Frontal cortex (tissue), 4 donors: ENCODE measurements around the gene CBLN3. TPM values are rescaled to one million over a fixed set of nuclear protein-coding genes. Genes with fewer than 3 reads are reported as not detected.
"Not testable (repeated sequence)": the region's sequence is repeated elsewhere in the genome, so short reads cannot be mapped to it uniquely, and the experiment has no call there.

Experiments used
- DNase-seq, 2 donors: peaks; one replicate each; pipeline ENCODE4 v3.0.0; 2012; ENCODE audit warnings: low spot score in 2 of 2
- FAIRE-seq: peaks from 2 replicates; lab custom pipeline; 2012; peaks lifted over from hg19 to GRCh38; lab: Jason Lieb, UNC
- total RNA-seq: library from RNA; depleted of rRNA; stranded (reverse); fragments of >200 nt; gene quantifications from one replicate; pipeline ENCODE4 v1.2.3, GENCODE V29; 2014
- donor health status: control.
- donor health status: control.
- donor health status: control.

Gene CBLN3
- not detected for total RNA-seq

- peak; percentile 95 to 97 for DNase-seq
- FAIRE-seq, result no peak
These were observed at the start of gene CBLN3, which contains the start of gene KHNYN for GRCh38 chr14:24429395-24430142. CBLN3 (minus strand) TSS chr14:24429668; CDS start chr14:24429054, 614 bp downstream. KHNYN (plus strand) TSS chr14:24429954; CDS start chr14:24430731, 777 bp downstream.

GRCh38 chr14:24475261-24475660 is 45.8 kb upstream of the CBLN3 start:
- DNase-seq (no peak), FAIRE-seq (no peak)

GRCh38 chr14:24473211-24473610 is 43.7 kb upstream of the CBLN3 start:
- DNase-seq (no peak), FAIRE-seq (no peak)

GRCh38 chr14:24470450-24470849 is 41.0 kb upstream of the CBLN3 start:
- not testable (repeated sequence) for FAIRE-seq, DNase-seq

- DNase-seq, result no peak
- FAIRE-seq, result no peak
These were observed 36.3 kb upstream of the CBLN3 start for GRCh38 chr14:24465805-24466204.

GRCh38 chr14:24465368-24465767 is 35.9 kb upstream of the CBLN3 start:
- no peak for FAIRE-seq
- no peak for DNase-seq

GRCh38 chr14:24463884-24464785 is 34.7 kb upstream of the CBLN3 start:
- FAIRE-seq, result no peak
- no peak for DNase-seq

- no peak for DNase-seq
- FAIRE-seq, result no peak
These were observed 33.8 kb upstream of the CBLN3 start for GRCh38 chr14:24463017-24463883.

GRCh38 chr14:24461336-24461735 is 31.9 kb upstream of the CBLN3 start:
- FAIRE-seq, result no peak
- DNase-seq, result no peak

GRCh38 chr14:24459331-24459730 is 29.9 kb upstream of the CBLN3 start:
- DNase-seq (no peak), FAIRE-seq (no peak)

GRCh38 chr14:24458736-24459135 is 29.3 kb upstream of the CBLN3 start:
- no peak for FAIRE-seq

GRCh38 chr14:24456980-24457379 is 27.5 kb upstream of the CBLN3 start:
- FAIRE-seq (no peak), DNase-seq (no peak)

More at GRCh38 chr14:24458736-24459135, 29.3 kb upstream of the CBLN3 start:
- no peak for DNase-seq

- DNase-seq, FAIRE-seq: not testable (repeated sequence)
These were observed 21.4 kb upstream of the CBLN3 start for GRCh38 chr14:24450828-24451227.

- no peak for DNase-seq
These were observed 13.7 kb upstream of the CBLN3 start for GRCh38 chr14:24443053-24443665.

GRCh38 chr14:24442240-24443052 is 13.0 kb upstream of the CBLN3 start, which contains the start of gene SDR39U1:
SDR39U1 (minus strand) TSS chr14:24442776; CDS start chr14:24442769, 7 bp downstream.
- peak; percentile 74 to 87 for DNase-seq
- peak; percentile 51 for FAIRE-seq

More at GRCh38 chr14:24443053-24443665, 13.7 kb upstream of the CBLN3 start:
- FAIRE-seq, result no peak

GRCh38 chr14:24441904-24442239 is 12.4 kb upstream of the CBLN3 start:
- DNase-seq, result no peak

GRCh38 chr14:24441485-24441884 is 12.0 kb upstream of the CBLN3 start:
- FAIRE-seq (no peak), DNase-seq (peak in 1 of 2 donors; percentile 11)

More at GRCh38 chr14:24441904-24442239, 12.4 kb upstream of the CBLN3 start:
- no peak for FAIRE-seq

GRCh38 chr14:24440606-24441399 is 11.3 kb upstream of the CBLN3 start:
- no peak for FAIRE-seq
- no peak for DNase-seq
